ENCODE data around the gene MNX1.

The MNX1 gene

GRCh38 chr7:157017603-157018327 is 7.3 kb upstream of the MNX1 start:
- TF ChIP-seq, protein P1, sequence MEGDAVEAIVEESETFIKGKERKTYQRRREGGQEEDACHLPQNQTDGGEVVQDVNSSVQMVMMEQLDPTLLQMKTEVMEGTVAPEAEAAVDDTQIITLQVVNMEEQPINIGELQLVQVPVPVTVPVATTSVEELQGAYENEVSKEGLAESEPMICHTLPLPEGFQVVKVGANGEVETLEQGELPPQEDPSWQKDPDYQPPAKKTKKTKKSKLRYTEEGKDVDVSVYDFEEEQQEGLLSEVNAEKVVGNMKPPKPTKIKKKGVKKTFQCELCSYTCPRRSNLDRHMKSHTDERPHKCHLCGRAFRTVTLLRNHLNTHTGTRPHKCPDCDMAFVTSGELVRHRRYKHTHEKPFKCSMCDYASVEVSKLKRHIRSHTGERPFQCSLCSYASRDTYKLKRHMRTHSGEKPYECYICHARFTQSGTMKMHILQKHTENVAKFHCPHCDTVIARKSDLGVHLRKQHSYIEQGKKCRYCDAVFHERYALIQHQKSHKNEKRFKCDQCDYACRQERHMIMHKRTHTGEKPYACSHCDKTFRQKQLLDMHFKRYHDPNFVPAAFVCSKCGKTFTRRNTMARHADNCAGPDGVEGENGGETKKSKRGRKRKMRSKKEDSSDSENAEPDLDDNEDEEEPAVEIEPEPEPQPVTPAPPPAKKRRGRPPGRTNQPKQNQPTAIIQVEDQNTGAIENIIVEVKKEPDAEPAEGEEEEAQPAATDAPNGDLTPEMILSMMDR (IDR thresholded peaks at IDR 0.05; ENCODE audit: extremely low read depth, missing control alignments) = no peak
- peak; percentile 46 for DNase-seq (ENCODE audit: low spot score)

- no peak for DNase-seq (ENCODE audit: low spot score)
- TF ChIP-seq, protein P1 (IDR thresholded peaks at IDR 0.05; ENCODE audit: extremely low read depth, missing control alignments) = no peak
Observed at GRCh38 chr7:157017149-157017548, 6.7 kb upstream of the MNX1 start.

GRCh38 chr7:157016352-157017041 is 6.0 kb upstream of the MNX1 start:
- DNase-seq (ENCODE audit: low spot score) = peak; percentile 81
- TF ChIP-seq, protein P1 (IDR thresholded peaks at IDR 0.05; ENCODE audit: extremely low read depth, missing control alignments) = no peak

DNA sequence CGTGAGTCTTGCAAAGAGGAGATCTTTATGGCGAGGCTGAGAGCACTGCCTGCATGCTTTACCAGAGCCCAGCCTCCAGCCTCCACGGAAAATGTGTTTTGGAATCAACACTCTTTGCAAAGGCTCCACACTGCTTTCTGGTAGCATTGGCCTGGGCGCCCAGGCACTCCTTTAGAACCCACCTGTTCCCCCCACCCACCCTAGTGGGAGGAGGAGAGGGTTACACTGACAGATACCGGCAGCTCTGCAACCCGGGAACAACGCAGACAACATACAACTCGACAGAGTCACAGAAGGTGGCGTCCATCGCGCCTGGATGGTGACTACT is 5.5 kb upstream of the MNX1 start:
- TF ChIP-seq, protein P1 (IDR thresholded peaks at IDR 0.05; ENCODE audit: extremely low read depth, missing control alignments) = no peak
- DNase-seq (ENCODE audit: low spot score) = no peak

DNA sequence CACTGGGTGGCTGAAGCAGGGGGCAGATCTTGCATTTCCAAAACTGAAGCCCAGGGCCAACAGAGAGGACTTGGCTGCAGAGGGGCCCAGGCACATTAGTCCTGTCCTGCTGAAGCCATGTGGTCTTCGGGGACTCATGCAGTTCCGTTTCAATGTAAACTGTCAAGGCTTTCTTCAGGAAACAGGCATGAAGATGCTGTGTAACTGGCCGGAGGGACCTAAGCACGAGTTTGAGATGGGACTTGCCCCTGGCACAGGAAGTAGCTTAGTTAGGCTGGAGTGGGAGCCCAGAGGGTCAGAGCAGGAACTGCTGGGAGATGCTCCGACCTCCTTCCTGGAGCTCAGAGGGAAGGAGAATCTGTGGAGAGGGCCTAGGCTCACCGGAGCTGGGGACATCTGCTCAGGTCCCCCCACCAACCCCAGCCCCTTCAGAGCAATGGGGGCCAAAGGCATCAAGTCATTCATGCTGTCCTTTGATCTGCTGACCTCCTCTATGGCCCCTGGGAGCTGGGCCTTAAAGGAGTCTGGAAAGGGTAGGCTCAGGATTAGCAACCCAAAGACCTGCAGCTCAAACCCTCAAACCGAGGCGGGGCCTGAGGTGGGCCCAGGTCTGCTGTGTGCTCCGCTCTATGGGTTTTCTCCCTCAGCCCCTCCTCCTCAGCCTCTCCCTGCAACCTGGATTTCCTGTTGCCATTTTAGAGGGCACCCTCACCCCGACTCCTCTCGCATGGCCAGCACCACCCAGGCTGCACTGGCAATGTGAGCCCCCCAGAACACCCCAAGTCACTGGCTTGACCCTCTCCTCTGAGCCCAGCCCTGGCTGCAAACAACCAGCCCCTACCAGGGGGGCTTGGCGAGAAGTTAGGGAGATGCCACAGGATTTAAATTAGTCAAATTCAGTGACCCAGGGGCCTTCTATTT is 4.4 kb upstream of the MNX1 start:
- DNase-seq (ENCODE audit: low spot score) = no peak
- TF ChIP-seq, protein P1 (IDR thresholded peaks at IDR 0.05; ENCODE audit: extremely low read depth, missing control alignments) = no peak

DNA sequence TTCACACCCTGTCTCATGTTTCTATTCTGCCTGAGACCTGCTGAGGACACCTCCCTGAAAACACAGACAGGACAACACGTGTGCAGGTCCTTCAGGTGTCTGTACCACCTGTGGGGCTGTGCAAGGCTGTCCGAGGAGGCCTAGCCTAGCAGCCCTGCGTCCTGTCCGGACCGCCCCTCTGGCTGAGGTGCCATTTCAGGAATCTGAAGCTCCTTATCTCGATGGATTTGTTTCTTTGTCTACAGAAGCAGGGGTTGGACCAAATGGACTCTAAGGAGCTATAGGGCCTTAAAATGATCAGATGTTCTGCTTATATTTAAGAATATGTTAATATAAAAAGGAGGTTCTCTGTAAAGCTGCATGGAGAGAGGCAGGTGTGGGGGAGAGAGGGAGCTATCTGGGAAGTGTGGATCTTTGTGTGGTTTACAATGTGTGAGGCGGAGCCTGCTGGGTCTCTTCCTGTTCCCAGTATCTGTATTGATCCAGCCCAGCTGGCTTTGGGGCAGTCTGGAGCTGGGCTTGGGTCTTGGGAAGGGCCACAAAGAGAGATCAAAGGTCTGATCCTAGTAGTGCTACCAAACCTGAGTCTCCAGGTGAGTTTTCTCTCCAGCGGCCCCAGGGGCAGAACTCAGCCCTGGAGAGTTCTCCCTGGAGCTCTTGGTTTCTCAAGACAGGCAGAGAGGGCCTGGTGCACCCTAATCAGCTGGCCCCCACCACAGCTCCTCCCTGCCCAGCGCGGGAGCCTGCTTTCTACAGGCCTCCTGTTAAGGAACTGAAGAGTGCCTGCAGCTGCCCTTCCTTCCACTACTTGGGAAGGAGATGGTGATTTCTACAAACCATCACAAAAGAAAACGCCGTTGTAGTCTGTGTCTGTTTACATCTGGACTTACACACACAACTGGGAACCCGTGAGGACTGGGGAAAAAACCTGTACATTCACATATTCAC is 3.4 kb upstream of the MNX1 start:
- no peak for DNase-seq (ENCODE audit: low spot score)
- TF ChIP-seq, protein P1 (IDR thresholded peaks at IDR 0.05; ENCODE audit: extremely low read depth, missing control alignments) = no peak

Data from GM20000 (cell line).